Osteocyte (in vitro differentiated cells): ENCODE measurements around the gene HDAC6. TPM values are rescaled to one million over a fixed set of nuclear protein-coding genes. Genes with fewer than 3 reads are reported as not detected.

ENCODE experiments used
- DNase-seq: peaks from one replicate; pipeline ENCODE4 v3.0.0; 2021; ENCODE audit warnings: mixed read lengths; ENCODE audit not compliant: unreplicated experiment; ENCODE audit errors: extremely low spot score
- H3K27ac Mint-ChIP-seq: one replicate; pipeline ENCODE4 v1.8.0; 2021; ENCODE audit warnings: mild to moderate bottlenecking, mixed read lengths; ENCODE audit not compliant: unreplicated experiment
- H3K27me3 Mint-ChIP-seq: one replicate; pipeline ENCODE4 v1.8.0; 2021; ENCODE audit warnings: mixed read lengths; ENCODE audit not compliant: unreplicated experiment
- H3K36me3 Mint-ChIP-seq: one replicate; pipeline ENCODE4 v1.8.0; 2021; ENCODE audit warnings: mixed read lengths; ENCODE audit not compliant: unreplicated experiment
- H3K4me1 Mint-ChIP-seq: one replicate; pipeline ENCODE4 v1.8.0; 2021; ENCODE audit warnings: mixed read lengths; ENCODE audit not compliant: unreplicated experiment
- H3K4me3 Mint-ChIP-seq: one replicate; pipeline ENCODE4 v1.8.0; 2021; ENCODE audit warnings: mild to moderate bottlenecking, moderate library complexity, mixed read lengths; ENCODE audit not compliant: unreplicated experiment
- H3K9me3 Mint-ChIP-seq: one replicate; pipeline ENCODE4 v1.8.0; 2021; ENCODE audit warnings: mixed read lengths; ENCODE audit not compliant: unreplicated experiment
- total RNA-seq: library from RNA; stranded (reverse); gene quantifications from 2 replicates; pipeline ENCODE4 v1.2.1, GENCODE V29; 2021
- TF ChIP-seq, protein P1 (sequence below): fragments of 200-600 bp; sonication (generic); IDR thresholded peaks from 2 replicates; pipeline ENCODE4 v1.5.0; 2021; ENCODE audit warnings: antibody characterized with exemption, mild to moderate bottlenecking, moderate library complexity

Gene HDAC6
- total RNA-seq, 1 donor from 2014 or later: 124 TPM

DNA sequence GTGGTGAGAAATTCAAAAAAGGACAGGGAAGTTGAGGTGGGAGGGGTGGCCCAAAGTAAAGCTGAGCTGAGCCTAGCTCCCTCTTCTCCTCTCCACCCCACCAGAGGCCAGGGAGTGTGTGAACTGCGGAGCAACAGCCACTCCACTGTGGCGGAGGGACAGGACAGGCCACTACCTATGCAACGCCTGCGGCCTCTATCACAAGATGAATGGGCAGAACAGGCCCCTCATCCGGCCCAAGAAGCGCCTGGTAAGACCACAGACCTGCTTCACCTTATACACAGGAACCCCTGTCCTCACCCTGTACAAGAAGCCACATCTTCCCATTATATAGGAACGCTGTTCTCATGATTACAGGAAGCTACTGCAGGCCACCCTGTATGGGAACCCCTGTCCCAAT, 9.6 kb upstream of the HDAC6 start:
- H3K4me3 Mint-ChIP-seq: no peak overlapping the region
- H3K9me3 Mint-ChIP-seq: no peaks in the 10 kb centered on the region
- no peaks in the 10 kb centered on the region for H3K36me3 Mint-ChIP-seq
- TF ChIP-seq, protein P1, sequence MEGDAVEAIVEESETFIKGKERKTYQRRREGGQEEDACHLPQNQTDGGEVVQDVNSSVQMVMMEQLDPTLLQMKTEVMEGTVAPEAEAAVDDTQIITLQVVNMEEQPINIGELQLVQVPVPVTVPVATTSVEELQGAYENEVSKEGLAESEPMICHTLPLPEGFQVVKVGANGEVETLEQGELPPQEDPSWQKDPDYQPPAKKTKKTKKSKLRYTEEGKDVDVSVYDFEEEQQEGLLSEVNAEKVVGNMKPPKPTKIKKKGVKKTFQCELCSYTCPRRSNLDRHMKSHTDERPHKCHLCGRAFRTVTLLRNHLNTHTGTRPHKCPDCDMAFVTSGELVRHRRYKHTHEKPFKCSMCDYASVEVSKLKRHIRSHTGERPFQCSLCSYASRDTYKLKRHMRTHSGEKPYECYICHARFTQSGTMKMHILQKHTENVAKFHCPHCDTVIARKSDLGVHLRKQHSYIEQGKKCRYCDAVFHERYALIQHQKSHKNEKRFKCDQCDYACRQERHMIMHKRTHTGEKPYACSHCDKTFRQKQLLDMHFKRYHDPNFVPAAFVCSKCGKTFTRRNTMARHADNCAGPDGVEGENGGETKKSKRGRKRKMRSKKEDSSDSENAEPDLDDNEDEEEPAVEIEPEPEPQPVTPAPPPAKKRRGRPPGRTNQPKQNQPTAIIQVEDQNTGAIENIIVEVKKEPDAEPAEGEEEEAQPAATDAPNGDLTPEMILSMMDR: no peak
- no peak for DNase-seq
- peaks cover 8% of the 10 kb centered on the region for H3K4me1 Mint-ChIP-seq
- H3K27ac Mint-ChIP-seq: no peak overlapping the region
- peaks cover 7% of the 10 kb centered on the region for H3K27me3 Mint-ChIP-seq

DNA sequence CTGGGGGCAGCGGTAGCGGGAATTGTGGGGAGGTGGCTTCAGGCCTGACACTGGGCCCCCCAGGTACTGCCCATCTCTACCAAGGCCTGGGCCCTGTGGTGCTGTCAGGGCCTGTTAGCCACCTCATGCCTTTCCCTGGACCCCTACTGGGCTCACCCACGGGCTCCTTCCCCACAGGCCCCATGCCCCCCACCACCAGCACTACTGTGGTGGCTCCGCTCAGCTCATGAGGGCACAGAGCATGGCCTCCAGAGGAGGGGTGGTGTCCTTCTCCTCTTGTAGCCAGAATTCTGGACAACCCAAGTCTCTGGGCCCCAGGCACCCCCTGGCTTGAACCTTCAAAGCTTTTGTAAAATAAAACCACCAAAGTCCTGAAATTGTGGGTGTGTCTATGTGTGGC, 7.9 kb upstream of the HDAC6 start:
- Mint-ChIP-seq H3K36me3 (no peaks in the 10 kb centered on the region), H3K4me1 (peaks cover 8% of the 10 kb centered on the region), H3K9me3 (no peaks in the 10 kb centered on the region), H3K4me3 (no peak overlapping the region), H3K27ac (no peak overlapping the region), H3K27me3 (no peaks in the 10 kb centered on the region)
- no peak for DNase-seq
- TF ChIP-seq, protein P1: no peak

GRCh38 chrX:48794340-48794910, 7.4 kb upstream of the HDAC6 start:
- no peak overlapping the region for H3K27ac Mint-ChIP-seq

DNA sequence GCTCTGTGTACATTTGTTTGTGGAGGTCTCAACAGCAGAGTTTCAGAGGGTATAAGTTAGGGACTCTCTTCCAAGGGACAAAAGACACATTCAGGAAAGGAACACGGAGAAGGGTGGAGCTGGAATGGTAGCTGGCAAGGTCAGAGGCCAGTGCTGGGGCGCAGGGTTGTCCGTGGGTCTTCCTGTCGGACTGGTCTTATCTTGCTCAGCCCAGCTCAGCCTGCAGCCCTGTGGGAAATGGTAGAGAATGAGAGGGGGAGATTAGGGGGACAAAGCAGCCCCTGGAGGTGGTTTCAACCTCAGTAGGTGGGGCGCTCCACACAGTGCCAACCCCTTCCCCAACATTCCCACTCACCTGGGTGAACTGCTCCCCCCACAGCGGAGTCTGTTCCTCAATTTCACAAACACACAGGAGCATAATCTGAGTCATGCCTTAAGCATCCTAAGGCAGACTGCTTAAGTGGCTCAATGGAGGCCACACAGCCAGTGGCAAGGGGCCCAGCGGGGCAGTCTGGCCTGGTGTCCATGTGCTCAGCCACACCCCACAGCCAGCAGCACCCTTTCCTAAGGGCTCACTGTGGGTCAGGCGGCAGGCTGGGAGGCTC, 6.9 kb upstream of the HDAC6 start:
- Mint-ChIP-seq H3K9me3 (no peaks in the 10 kb centered on the region), H3K27me3 (no peaks in the 10 kb centered on the region), H3K36me3 (no peaks in the 10 kb centered on the region), H3K4me1 (peaks cover 8% of the 10 kb centered on the region), H3K4me3 (no peak overlapping the region), H3K27ac (peak overlapping the region; percentile 44)
- TF ChIP-seq, protein P1: no peak
- DNase-seq: no peak

More at GRCh38 chrX:48794340-48794910, 7.4 kb upstream of the HDAC6 start:
- H3K36me3 Mint-ChIP-seq: no peaks in the 10 kb centered on the region
- TF ChIP-seq, protein P1: no peak
- DNase-seq: no peak
- H3K4me1 Mint-ChIP-seq: peaks cover 8% of the 10 kb centered on the region
- H3K9me3 Mint-ChIP-seq: no peaks in the 10 kb centered on the region
- no peak overlapping the region for H3K4me3 Mint-ChIP-seq
- no peaks in the 10 kb centered on the region for H3K27me3 Mint-ChIP-seq

DNA sequence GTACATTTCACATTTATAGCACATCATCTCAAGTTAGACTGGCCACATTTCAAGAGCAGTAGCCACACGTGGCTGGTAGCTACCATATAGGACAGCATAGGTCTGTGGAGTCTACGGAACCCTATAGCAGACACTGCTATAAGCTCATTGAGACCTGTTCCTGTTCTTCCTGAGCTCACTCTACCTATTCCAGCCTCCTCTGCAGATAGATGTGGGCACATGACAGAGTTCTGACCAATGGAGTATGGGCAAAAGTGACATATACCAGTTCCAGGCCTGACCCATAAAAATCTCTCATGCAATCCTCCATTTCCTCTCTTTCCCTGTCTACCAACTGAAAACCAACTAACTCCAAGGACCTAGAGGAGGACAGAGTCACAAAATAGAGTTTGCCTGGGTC, 3.5 kb upstream of the HDAC6 start:
- Mint-ChIP-seq H3K27ac (no peak overlapping the region), H3K27me3 (no peaks in the 10 kb centered on the region), H3K36me3 (peaks cover 2% of the 10 kb centered on the region), H3K4me1 (peaks cover 18% of the 10 kb centered on the region), H3K9me3 (peaks cover 6% of the 10 kb centered on the region), H3K4me3 (no peak overlapping the region)
- DNase-seq: no peak
- TF ChIP-seq, protein P1: no peak
